HG03439 (cell line): ENCODE measurements around the gene OLIG3.

Experiments
- ATAC-seq: cut with Tn5 transposase; IDR thresholded peaks from one replicate; pipeline ENCODE4 v1.9.1; 2021; ENCODE audit warnings: mild to moderate bottlenecking, moderate library complexity; ENCODE audit not compliant: unreplicated experiment

The OLIG3 gene

GRCh38 chr6:137472641-137473137 lies 21.5 kb downstream of the OLIG3 start:
- no peak for ATAC-seq

- ATAC-seq: no peak
Measured at GRCh38 chr6:137471986-137472385, 22.2 kb downstream of the OLIG3 start.

GRCh38 chr6:137471497-137471896 lies 22.7 kb downstream of the OLIG3 start:
- no peak for ATAC-seq

GRCh38 chr6:137467211-137467610 lies 27.0 kb downstream of the OLIG3 start:
- ATAC-seq: no peak

- ATAC-seq: no peak
Measured at GRCh38 chr6:137465378-137466009, 28.7 kb downstream of the OLIG3 start.

- ATAC-seq: no peak
Measured at GRCh38 chr6:137452333-137452894, 41.8 kb downstream of the OLIG3 start.

- ATAC-seq: no peak
Measured at GRCh38 chr6:137443901-137444300, 50.3 kb downstream of the OLIG3 start.
